Measurements from ENCODE around the gene ITPR2.

- TF ChIP-seq CTCF (conservative IDR thresholded peaks at IDR 0.05) (no peak), EZH2 (IDR thresholded peaks at IDR 0.05; ENCODE audit: low read depth) (no peak)
These were observed 138.6 kb downstream of the ITPR2 start for GRCh38 chr12:26694402-26694801.

Measured in PC-9 (cell line).